ENCODE data around the gene CARD19. TPM values are rescaled to one million over a fixed set of nuclear protein-coding genes. Genes with fewer than 3 reads are reported as not detected.

The CARD19 gene
- polyA plus RNA-seq = 36.2 TPM

GRCh38 chr9:93096131-93096802, at the start of gene CARD19:
CARD19 (plus strand) TSS chr9:93096217; CDS start chr9:93096346, 129 bp downstream.
- H3K4me3 Mint-ChIP-seq = peak within 1 kb of the TSS; percentile 87 to 96 (median 93)
- H3K27me3 Mint-ChIP-seq = no peaks in the 10 kb centered on the region
- peaks cover 6% of the 10 kb centered on the region for H3K36me3 Mint-ChIP-seq
- H3K27ac Mint-ChIP-seq = peak within 1 kb of the TSS; percentile 97 to 100 (median 99)
- H3K4me1 Mint-ChIP-seq = peaks cover 48 to 56% (median 49%) of the 10 kb centered on the region in 3 donors
- H3K9me3 Mint-ChIP-seq = no peaks in the 10 kb centered on the region

- H3K27ac Mint-ChIP-seq = peak overlapping the region in 1 of 3 donors; percentile 2
- H3K9me3 Mint-ChIP-seq = no peaks in the 10 kb centered on the region
- peaks cover 1% of the 10 kb centered on the region for H3K36me3 Mint-ChIP-seq
- H3K27me3 Mint-ChIP-seq = no peaks in the 10 kb centered on the region
- H3K4me3 Mint-ChIP-seq = peak overlapping the region in 1 of 4 donors; percentile 50
- H3K4me1 Mint-ChIP-seq = peaks cover 4 to 7% (median 5%) of the 10 kb centered on the region in 3 donors
Measured at GRCh38 chr9:93048566-93049448, 47.2 kb upstream of the CARD19 start.

- Mint-ChIP-seq H3K27me3 (no peaks in the 10 kb centered on the region), H3K36me3 (peaks cover 1% of the 10 kb centered on the region), H3K4me1 (peaks cover 4 to 11% (median 4%) of the 10 kb centered on the region in 3 donors), H3K27ac (no peak overlapping the region), H3K9me3 (no peaks in the 10 kb centered on the region), H3K4me3 (peak overlapping the region in 1 of 4 donors; percentile 50)
Measured at GRCh38 chr9:93049491-93049890, 46.5 kb upstream of the CARD19 start.

GRCh38 chr9:93050231-93050630, 45.8 kb upstream of the CARD19 start:
- Mint-ChIP-seq H3K27ac (no peak overlapping the region), H3K27me3 (no peaks in the 10 kb centered on the region), H3K9me3 (no peaks in the 10 kb centered on the region)

GRCh38 chr9:93051680-93052089, 44.3 kb upstream of the CARD19 start:
- Mint-ChIP-seq H3K4me1 (peaks cover 4 to 13% (median 12%) of the 10 kb centered on the region in 3 donors), H3K36me3 (peaks cover 1% of the 10 kb centered on the region), H3K9me3 (no peaks in the 10 kb centered on the region), H3K27ac (no peak overlapping the region), H3K27me3 (no peaks in the 10 kb centered on the region), H3K4me3 (peak overlapping the region in 1 of 4 donors; percentile 9)

More at GRCh38 chr9:93050231-93050630, 45.8 kb upstream of the CARD19 start:
- Mint-ChIP-seq H3K4me3 (no peak overlapping the region), H3K36me3 (peaks cover 1% of the 10 kb centered on the region), H3K4me1 (peaks cover 4 to 11% (median 7%) of the 10 kb centered on the region in 3 donors)

GRCh38 chr9:93052791-93053540, 43.1 kb upstream of the CARD19 start:
- Mint-ChIP-seq H3K4me3 (peak overlapping the region in 1 of 4 donors; percentile 35), H3K27me3 (no peaks in the 10 kb centered on the region), H3K36me3 (peaks cover 1% of the 10 kb centered on the region), H3K9me3 (no peaks in the 10 kb centered on the region), H3K27ac (peak overlapping the region in 2 of 3 donors; percentile 53 to 92), H3K4me1 (peaks cover 11 to 20% (median 19%) of the 10 kb centered on the region in 3 donors)

- Mint-ChIP-seq H3K4me1 (peaks cover 16 to 23% (median 23%) of the 10 kb centered on the region in 3 donors), H3K36me3 (peaks cover 1% of the 10 kb centered on the region), H3K9me3 (no peaks in the 10 kb centered on the region), H3K27ac (peak overlapping the region in 2 of 3 donors; percentile 53 to 92), H3K27me3 (no peaks in the 10 kb centered on the region), H3K4me3 (peak overlapping the region in 1 of 4 donors; percentile 35)
Measured at GRCh38 chr9:93053781-93054331, 42.2 kb upstream of the CARD19 start.

- peaks cover 25 to 30% (median 28%) of the 10 kb centered on the region in 3 donors for H3K4me1 Mint-ChIP-seq
- peak overlapping the region; percentile 65 to 92 (median 84) for H3K27ac Mint-ChIP-seq
- no peaks in the 10 kb centered on the region for H3K36me3 Mint-ChIP-seq
- H3K4me3 Mint-ChIP-seq = peak overlapping the region in 1 of 4 donors; percentile 23
- no peaks in the 10 kb centered on the region for H3K27me3 Mint-ChIP-seq
- no peaks in the 10 kb centered on the region for H3K9me3 Mint-ChIP-seq
Measured at GRCh38 chr9:93054758-93055704, 41.0 kb upstream of the CARD19 start.

GRCh38 chr9:93057042-93057702, 38.8 kb upstream of the CARD19 start:
- Mint-ChIP-seq H3K4me1 (peaks cover 41 to 51% (median 43%) of the 10 kb centered on the region in 3 donors), H3K36me3 (no peaks in the 10 kb centered on the region), H3K4me3 (peak overlapping the region; percentile 3 to 83 (median 28)), H3K27me3 (no peaks in the 10 kb centered on the region), H3K27ac (peak overlapping the region; percentile 92 to 98 (median 92)), H3K9me3 (no peaks in the 10 kb centered on the region)

GRCh38 chr9:93057703-93058354, 38.2 kb upstream of the CARD19 start:
- peak overlapping the region; percentile 68 to 83 (median 77) for H3K4me3 Mint-ChIP-seq
- peaks cover 45 to 57% (median 47%) of the 10 kb centered on the region in 3 donors for H3K4me1 Mint-ChIP-seq
- no peaks in the 10 kb centered on the region for H3K27me3 Mint-ChIP-seq
- no peaks in the 10 kb centered on the region for H3K9me3 Mint-ChIP-seq
- peak overlapping the region; percentile 92 to 98 (median 92) for H3K27ac Mint-ChIP-seq
- no peaks in the 10 kb centered on the region for H3K36me3 Mint-ChIP-seq

- H3K9me3 Mint-ChIP-seq = no peaks in the 10 kb centered on the region
- peaks cover 44 to 56% (median 46%) of the 10 kb centered on the region in 3 donors for H3K4me1 Mint-ChIP-seq
- no peaks in the 10 kb centered on the region for H3K27me3 Mint-ChIP-seq
- H3K4me3 Mint-ChIP-seq = peak within 1 kb of the TSS; percentile 91 to 99 (median 94)
- peak within 1 kb of the TSS; percentile 98 to 99 (median 98) for H3K27ac Mint-ChIP-seq
- H3K36me3 Mint-ChIP-seq = no peaks in the 10 kb centered on the region
Measured at GRCh38 chr9:93058355-93059010, 37.5 kb upstream of the CARD19 start, which contains the start of gene SUSD3. SUSD3 (plus strand) TSS chr9:93058701; CDS start chr9:93058743, 42 bp downstream.

All from IgD-negative memory B cell (primary cell).